Motor neuron (in vitro differentiated cells): ENCODE results near the gene CCNI2. TPM values are rescaled to one million over a fixed set of nuclear protein-coding genes. Genes with fewer than 3 reads are reported as not detected.

ENCODE experiments used
- ATAC-seq, 8 experiments: fragments of 200-7000 bp; cut with Tn5 transposase; replicated peaks in 6 of 8; 2 replicates each; pipeline ENCODE4 v1.8.0; 2021; ENCODE audit warnings: mild to moderate bottlenecking in 8 of 8, moderate library complexity in 8 of 8
- H3K27ac ChIP-seq, 2 donors: fragments of 250-450 bp; sonication (Bioruptor Pico); 2 replicates each; pipeline ENCODE4 v1.9.0; 2021; ENCODE audit warnings: antibody characterized with exemption in 2 of 2, mild to moderate bottlenecking in 2 of 2, moderate library complexity in 1 of 2
- H3K4me1 ChIP-seq, 2 donors: fragments of 250-450 bp; sonication (Bioruptor Pico); replicated peaks in 1 of 2; 2 replicates each; pipeline ENCODE4 v1.6.1; 2021; ENCODE audit warnings: antibody characterized with exemption in 2 of 2, mild to moderate bottlenecking in 2 of 2, moderate library complexity in 1 of 2
- H3K4me3 ChIP-seq, 5 donors: fragments of 250-450 bp; sonication (Bioruptor Pico); 2 replicates each; pipeline ENCODE4 v1.9.0; 2021; ENCODE audit warnings: antibody characterized with exemption in 5 of 5, mild to moderate bottlenecking in 5 of 5, moderate library complexity in 4 of 5
- WGBS, 10 experiments: fragments of 450-650 bp; shearing (Covaris generic); methylation state at CpG; one replicate each; pipeline ENCODE4 v1.0.0; 2022; 5-methylcytosine and 5-hydroxymethylcytosine counted together
- in situ Hi-C, 9 experiments: fragments of 400-800 bp; cut with MboI; loops; one replicate each; pipeline ENCODE4 v1.15.0; 2021; ENCODE audit warnings: low sequenced_read_pairs in 9 of 9, low pct_unique_long_range_greater_than_20kb in 2 of 9; ENCODE audit not compliant: unreplicated experiment in 9 of 9
- total RNA-seq, 8 experiments: library from RNA; unstranded; fragments of 300-600 nt; gene quantifications; 2 replicates each; pipeline versions ENCODE4 v1.2.3 to v1.2.4, GENCODE V29; 2022

The CCNI2 gene
- total RNA-seq, 8 experiments from 2014 or later = 0.27 to 7.0 (median 3.8) TPM

- 0 to 100% (median 55%) methylated on average over 1 of the region's 1 CpG for whole genome bisulfite sequencing, 10 experiments
- Histone ChIP-seq H3K4me1 (peaks cover 11 to 14% of the 10 kb centered on the region in 2 donors), H3K4me3 (no peak overlapping the region), H3K27ac (no peak overlapping the region)
- ATAC-seq = no peak
- in situ Hi-C loops = no loop called here
These were observed 8.0 kb upstream of the CCNI2 start for GRCh38 chr5:132739232-132739631.

DNA sequence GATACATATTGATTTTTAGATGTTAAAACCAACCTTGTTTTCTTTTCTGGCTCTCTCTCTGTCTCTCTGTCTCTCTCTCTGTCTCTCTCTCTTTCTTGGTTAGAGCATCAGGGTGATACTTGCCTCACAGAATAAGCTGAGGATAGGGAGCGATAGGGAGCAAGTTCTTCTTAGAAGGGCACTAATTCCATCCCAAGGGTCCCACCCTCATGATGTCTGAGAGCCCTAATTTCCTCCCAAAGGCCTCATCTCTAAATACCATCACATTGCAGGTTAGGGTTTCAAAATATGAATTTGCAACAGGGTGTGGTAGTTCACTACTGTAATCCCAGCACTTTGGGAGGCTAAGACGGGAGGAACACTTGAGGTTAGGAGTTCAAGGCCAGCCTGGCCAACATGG lies 5.1 kb upstream of the CCNI2 start:
- Histone ChIP-seq H3K4me3 (no peak overlapping the region), H3K27ac (no peak overlapping the region), H3K4me1 (peaks cover 0 to 4% of the 10 kb centered on the region in 2 donors)
- WGBS, 10 experiments = 50 to 100% (median 86%) methylated on average over 1 to 2 of the region's 2 CpGs; no CpG with 5 or more reads in 2 of the 10 experiments
- in situ Hi-C loops = no loop called here
- ATAC-seq = no peak

DNA sequence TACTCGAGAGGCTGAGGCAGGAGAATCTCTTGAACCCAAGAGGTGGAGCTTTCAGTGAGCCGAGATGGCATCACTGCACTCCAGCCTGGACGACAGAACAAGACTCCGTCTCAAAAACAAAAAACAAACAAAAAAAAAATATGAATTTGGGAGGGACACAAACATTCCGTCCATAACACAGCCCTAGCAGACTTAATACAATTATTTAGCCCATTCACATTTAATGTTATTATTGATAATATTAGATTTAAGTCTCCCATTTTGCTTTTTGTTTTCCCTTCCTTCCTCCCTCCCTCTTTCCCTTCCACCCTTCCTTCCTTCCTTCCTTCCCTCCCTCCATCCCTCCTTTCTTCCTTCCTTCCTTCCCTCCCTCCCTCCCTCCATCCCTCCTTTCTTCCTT lies 4.6 kb upstream of the CCNI2 start:
- no peak for ATAC-seq
- in situ Hi-C loops = no loop called here
- no peak overlapping the region for H3K27ac ChIP-seq
- peaks cover 0 to 3% of the 10 kb centered on the region in 2 donors for H3K4me1 ChIP-seq
- 0 to 100% (median 81%) methylated on average over 1 to 5 of the region's 5 CpGs; no CpG with 5 or more reads in 4 of the 10 experiments for WGBS, 10 experiments
- no peak overlapping the region for H3K4me3 ChIP-seq

GRCh38 chr5:132744659-132745058 lies 2.6 kb upstream of the CCNI2 start:
- no peak overlapping the region for H3K4me3 ChIP-seq
- H3K4me1 ChIP-seq = no peaks in the 10 kb centered on the region
- no peak overlapping the region for H3K27ac ChIP-seq
- WGBS, 10 experiments = 43 to 96% (median 74%) methylated on average over 1 to 2 of the region's 2 CpGs
- in situ Hi-C loops = no loop called here
- no peak for ATAC-seq

- in situ Hi-C loops = no loop called here
- ATAC-seq = no peak
- Histone ChIP-seq H3K4me1 (no peaks in the 10 kb centered on the region), H3K4me3 (no peak overlapping the region), H3K27ac (no peak overlapping the region)
- WGBS, 10 experiments = 0 to 51% (median 28%) methylated on average over 1 to 3 of the region's 3 CpGs; no CpG with 5 or more reads in 4 of the 10 experiments
These were observed 653 bp upstream of the CCNI2 start for GRCh38 chr5:132746592-132746953.

DNA sequence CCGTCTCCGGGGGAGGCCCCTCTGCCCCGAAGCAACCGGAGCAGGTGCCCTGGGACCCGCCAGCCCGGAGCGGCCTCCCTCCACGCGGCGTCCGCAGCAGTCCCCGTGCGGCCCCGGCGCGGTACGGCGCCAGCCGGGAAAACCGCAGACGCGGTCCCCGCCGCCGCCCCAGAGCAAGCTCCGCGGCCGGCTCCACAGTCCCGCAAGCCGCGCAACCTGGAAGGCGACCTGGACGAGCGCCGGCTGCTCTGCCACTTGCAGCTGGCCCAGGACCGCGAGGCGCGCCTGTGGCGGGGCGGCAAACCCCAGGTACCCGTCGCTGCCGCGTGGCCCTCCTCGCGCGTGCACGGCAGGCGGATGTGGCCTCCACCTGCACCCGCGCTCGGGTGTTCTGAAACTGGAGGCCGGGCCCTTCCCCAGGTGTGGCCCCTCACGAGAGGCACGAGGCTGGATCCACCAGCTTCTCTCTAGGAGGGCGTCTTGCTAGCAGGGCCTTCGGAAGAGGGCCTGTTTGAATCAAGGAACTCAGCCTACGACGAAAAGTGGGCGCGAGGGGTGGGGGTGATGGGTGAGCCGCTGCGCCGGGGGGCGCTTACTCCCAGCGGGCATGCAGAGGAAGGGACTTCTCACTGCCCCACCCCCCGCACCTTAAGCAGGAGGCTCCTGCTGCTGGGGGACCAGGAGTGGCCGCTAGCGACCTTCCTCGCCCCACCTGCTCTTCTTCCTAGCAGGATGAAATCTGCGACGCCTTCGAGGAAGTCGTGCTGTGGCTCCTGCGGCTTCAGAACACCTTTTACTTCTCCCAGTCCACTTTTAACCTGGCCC lies 602 bp downstream of the CCNI2 start:
- Histone ChIP-seq H3K27ac (no peak overlapping the region), H3K4me1 (no peaks in the 10 kb centered on the region), H3K4me3 (peak overlapping the region in 2 of 5 donors; percentile 16 to 22)
- in situ Hi-C loops = no loop called here
- 11 to 93% (median 53%) methylated on average over 1 to 15 of the region's 76 CpGs; no CpG with 5 or more reads in 3 of the 10 experiments for WGBS, 10 experiments
- peak in 4 of 8 experiments; percentile 18 to 50 (median 20) for ATAC-seq

GRCh38 chr5:132748522-132749000 lies 1.3 kb downstream of the CCNI2 start:
- in situ Hi-C loops = no loop called here
- no peak overlapping the region for H3K27ac ChIP-seq

GRCh38 chr5:132749506-132749905 lies 2.3 kb downstream of the CCNI2 start:
- Histone ChIP-seq H3K4me3 (no peak overlapping the region), H3K27ac (no peak overlapping the region), H3K4me1 (no peaks in the 10 kb centered on the region)
- no peak for ATAC-seq
- WGBS, 10 experiments = 63 to 100% (median 94%) methylated on average over 1 of the region's 2 CpGs; no CpG with 5 or more reads in 6 of the 10 experiments
- in situ Hi-C loops = no loop called here

More at GRCh38 chr5:132748522-132749000, 1.3 kb downstream of the CCNI2 start:
- 70 to 100% (median 85%) methylated on average over 2 to 9 of the region's 10 CpGs; no CpG with 5 or more reads in 2 of the 10 experiments for WGBS, 10 experiments
- H3K4me3 ChIP-seq = no peak overlapping the region
- no peaks in the 10 kb centered on the region for H3K4me1 ChIP-seq
- no peak for ATAC-seq

GRCh38 chr5:132750471-132751230 lies 3.4 kb downstream of the CCNI2 start:
- H3K4me1 ChIP-seq = no peaks in the 10 kb centered on the region
- WGBS, 10 experiments = 55 to 89% (median 74%) methylated on average over 3 to 9 of the region's 10 CpGs; no CpG with 5 or more reads in 1 of the 10 experiments

GRCh38 chr5:132751444-132751843 lies 4.2 kb downstream of the CCNI2 start:
- no peak for ATAC-seq

More at GRCh38 chr5:132750471-132751230, 3.4 kb downstream of the CCNI2 start:
- no peak for ATAC-seq
- no peak overlapping the region for H3K4me3 ChIP-seq
- in situ Hi-C loops = no loop called here
- H3K27ac ChIP-seq = no peak overlapping the region

DNA sequence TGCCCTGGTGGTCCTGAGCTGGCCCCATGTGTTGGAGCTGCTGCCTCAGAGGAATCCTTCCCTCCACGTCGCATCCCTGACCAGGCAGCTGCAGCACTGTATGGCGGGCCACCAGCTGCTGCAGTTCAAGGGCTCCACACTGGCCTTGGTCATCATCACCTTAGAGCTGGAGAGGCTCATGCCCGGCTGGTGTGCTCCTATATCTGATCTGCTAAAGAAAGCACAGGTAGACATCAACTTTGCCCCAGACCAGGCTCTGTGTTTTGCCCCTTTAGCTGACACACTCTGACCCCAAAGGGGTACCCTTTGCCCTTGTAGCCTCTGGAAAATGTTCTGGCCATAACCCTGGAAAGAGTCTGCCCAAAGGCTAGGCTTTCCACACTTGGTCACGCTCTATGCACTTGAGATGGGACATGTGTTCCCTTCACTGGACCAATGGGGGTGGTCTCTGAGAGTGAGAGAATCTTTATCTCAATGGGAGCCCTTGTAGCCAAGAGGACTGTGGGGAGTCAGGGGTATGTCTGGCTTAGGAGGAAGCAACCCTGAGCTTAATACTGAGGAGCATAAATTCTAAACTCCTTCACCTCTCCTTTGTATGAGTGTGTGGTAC lies 4.8 kb downstream of the CCNI2 start:
- in situ Hi-C loops = no loop called here
- no peak overlapping the region for H3K27ac ChIP-seq
- 60 to 100% (median 100%) methylated on average over 1 to 4 of the region's 5 CpGs; no CpG with 5 or more reads in 4 of the 10 experiments for WGBS, 10 experiments
- no peak overlapping the region for H3K4me3 ChIP-seq
- no peaks in the 10 kb centered on the region for H3K4me1 ChIP-seq
- no peak for ATAC-seq

More at GRCh38 chr5:132751444-132751843, 4.2 kb downstream of the CCNI2 start:
- no peaks in the 10 kb centered on the region for H3K4me1 ChIP-seq
- H3K27ac ChIP-seq = no peak overlapping the region
- WGBS, 10 experiments = 30 to 100% (median 84%) methylated on average over 2 to 7 of the region's 7 CpGs; no CpG with 5 or more reads in 1 of the 10 experiments
- in situ Hi-C loops = no loop called here
- no peak overlapping the region for H3K4me3 ChIP-seq

DNA sequence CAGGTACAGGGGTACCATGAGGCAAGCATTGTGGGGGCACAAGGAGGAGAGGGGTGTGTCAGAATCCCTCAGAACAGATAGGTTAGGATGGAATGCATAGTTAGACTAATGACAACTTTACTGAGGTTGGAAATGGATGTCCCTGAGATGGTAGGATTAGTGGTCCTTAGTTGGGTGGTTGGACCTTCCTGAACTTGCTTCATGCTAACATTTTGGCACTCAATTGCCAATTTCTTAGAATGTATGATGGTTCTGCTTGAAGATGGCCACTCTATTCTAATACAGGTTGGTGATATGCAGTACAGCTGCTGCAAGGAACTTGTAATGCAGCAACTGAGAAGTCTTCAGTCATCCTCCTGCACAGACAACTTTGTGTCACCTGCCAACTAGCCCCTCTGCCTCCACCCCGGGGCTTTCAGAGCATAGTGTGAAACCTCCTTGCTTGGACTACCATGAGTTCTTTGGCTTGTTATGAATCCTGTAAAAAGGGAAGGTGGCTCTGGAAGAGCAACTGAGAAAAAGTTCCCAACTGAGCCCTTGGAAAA lies 5.4 kb downstream of the CCNI2 start:
- in situ Hi-C loops = no loop called here
- Histone ChIP-seq H3K4me3 (no peak overlapping the region), H3K4me1 (no peaks in the 10 kb centered on the region), H3K27ac (no peak overlapping the region)
- no peak for ATAC-seq
- WGBS, 10 experiments = 50 to 100% (median 67%) methylated on average over 1 of the region's 1 CpG; no CpG with 5 or more reads in 5 of the 10 experiments
